Mesendoderm (in vitro differentiated cells): ENCODE results near the gene GATC.
A peak's percentile ranks its signal among the peaks of the same experiment; 100 is the strongest.

Experiments
- DNase-seq: peaks from one replicate; pipeline ENCODE4 v3.0.0; 2013
- H2AK5ac ChIP-seq: 2 replicates; pipeline ENCODE4 v1.6.1; 2013; ENCODE audit warnings: low read length, inconsistent platforms
- H2BK120ac ChIP-seq: 2 replicates; pipeline ENCODE4 v1.6.1; 2013; ENCODE audit warnings: low read depth, mild to moderate bottlenecking, low read length, moderate library complexity, mixed read lengths
- H2BK15ac ChIP-seq: replicated peaks from 2 replicates; pipeline ENCODE4 v1.6.1; 2013; ENCODE audit warnings: low read depth, mild to moderate bottlenecking, moderate library complexity
- H2BK5ac ChIP-seq: 2 replicates; pipeline ENCODE4 v1.6.1; 2013; ENCODE audit warnings: low read length, inconsistent platforms
- H3K18ac ChIP-seq: 2 replicates; pipeline ENCODE4 v1.6.1; 2013; ENCODE audit warnings: mild to moderate bottlenecking, low read length, mixed read lengths
- H3K23ac ChIP-seq: one replicate; pipeline ENCODE4 v1.6.1; 2013; ENCODE audit warnings: low read length
- H3K27ac ChIP-seq: 2 replicates; pipeline ENCODE4 v1.5.1; 2013; ENCODE audit warnings: low read depth, mild to moderate bottlenecking, inconsistent platforms, low read length, moderate library complexity
- H3K27me3 ChIP-seq: 2 replicates; pipeline ENCODE4 v1.6.1; 2013; ENCODE audit warnings: low read length, control low read depth, mild to moderate bottlenecking, inconsistent platforms; ENCODE audit not compliant: insufficient read depth, poor library complexity
- H3K36me3 ChIP-seq: 2 replicates; pipeline ENCODE4 v1.6.1; 2013; ENCODE audit warnings: low read length, inconsistent platforms; ENCODE audit not compliant: control insufficient read depth, insufficient read depth
- H3K4ac ChIP-seq: one replicate; pipeline ENCODE4 v1.6.1; 2013; ENCODE audit warnings: low read depth, mild to moderate bottlenecking, low read length, moderate library complexity
- H3K4me1 ChIP-seq: 2 replicates; pipeline ENCODE4 v1.6.1; 2013; ENCODE audit warnings: low read depth, low read length, inconsistent platforms; ENCODE audit not compliant: control insufficient read depth
- H3K4me2 ChIP-seq: 2 replicates; pipeline ENCODE4 v1.6.1; 2013; ENCODE audit warnings: low read length
- H3K4me3 ChIP-seq: 2 replicates; pipeline ENCODE4 v1.5.1; 2013; ENCODE audit warnings: mild to moderate bottlenecking, low read length
- H3K56ac ChIP-seq: one replicate; pipeline ENCODE4 v1.6.1; 2013; ENCODE audit warnings: low read length
- H3K79me1 ChIP-seq: 2 replicates; pipeline ENCODE4 v1.6.1; 2013; ENCODE audit warnings: low read length, inconsistent platforms
- H3K79me2 ChIP-seq: 2 replicates; pipeline ENCODE4 v1.6.1; 2013; ENCODE audit warnings: mild to moderate bottlenecking, low read length; ENCODE audit not compliant: control insufficient read depth, insufficient read depth
- H3K9ac ChIP-seq: 2 replicates; pipeline ENCODE4 v1.6.1; 2013; ENCODE audit warnings: low read length, inconsistent platforms
- H4K5ac ChIP-seq: one replicate; pipeline ENCODE4 v1.6.1; 2013; ENCODE audit warnings: low read length
- H4K8ac ChIP-seq: one replicate; pipeline ENCODE4 v1.6.1; 2013; ENCODE audit warnings: low read depth, mild to moderate bottlenecking, control low read depth, low read length, moderate library complexity
- WGBS: extraction: QIAGEN DNeasy Blood & Tissue Kit; methylation state at CpG from one replicate; pipeline ENCODE4 v1.1.7; 2013; ENCODE audit warnings: low lambda C conversion rate, missing lambda C conversion rate; ENCODE audit not compliant: insufficient coverage; ENCODE audit errors: extremely low coverage; 5-methylcytosine and 5-hydroxymethylcytosine counted together

GATC gene

DNA sequence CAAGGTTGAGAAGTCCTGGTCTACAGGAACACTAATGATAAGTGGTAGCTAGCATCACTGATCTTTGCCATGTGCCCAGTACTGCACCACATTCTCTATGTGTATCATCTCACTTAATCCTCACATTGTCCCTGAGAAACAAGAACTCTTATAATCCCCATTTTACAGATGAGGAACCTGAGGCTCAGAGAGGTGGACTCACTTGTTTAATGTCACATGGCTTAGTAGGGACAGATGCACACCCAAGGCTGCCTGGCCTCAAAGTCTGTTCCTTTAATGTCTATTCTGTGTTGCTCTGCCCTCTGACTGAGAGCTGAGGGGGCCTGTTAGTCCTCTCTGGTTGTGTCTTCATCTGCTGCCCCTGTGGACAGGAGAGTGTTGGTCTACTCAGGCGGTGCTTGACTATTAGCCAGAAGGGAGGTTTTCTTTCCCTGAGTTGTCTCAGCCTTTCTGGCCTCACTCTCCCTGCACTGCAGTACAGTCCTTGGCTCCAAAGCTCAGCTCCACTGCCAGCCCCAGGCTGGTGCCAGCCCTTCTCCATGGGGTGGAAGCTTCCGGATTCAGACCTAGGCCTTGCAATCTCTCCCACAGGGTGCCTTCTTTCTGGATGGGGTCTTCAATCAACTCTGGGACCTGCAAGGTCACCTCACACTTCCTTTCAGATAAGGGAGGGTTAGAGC is 44.7 kb downstream of the GATC start:
- Histone ChIP-seq H3K18ac (no peak overlapping the region), H2BK15ac (no peak overlapping the region), H3K4me3 (no peak overlapping the region), H3K56ac (no peak overlapping the region), H2BK120ac (no peak overlapping the region), H3K79me2 (no peaks in the 10 kb centered on the region), H2AK5ac (no peak overlapping the region), H3K4ac (no peak overlapping the region), H4K8ac (no peak overlapping the region), H3K79me1 (no peaks in the 10 kb centered on the region), H3K27me3 (no peaks in the 10 kb centered on the region), H4K5ac (no peak overlapping the region), H2BK5ac (no peak overlapping the region), H3K4me1 (no peaks in the 10 kb centered on the region), H3K36me3 (no peaks in the 10 kb centered on the region), H3K9ac (no peak overlapping the region), H3K23ac (no peak overlapping the region), H3K4me2 (no peak overlapping the region), H3K27ac (no peak overlapping the region)
- DNase-seq, result no peak
- WGBS, result no CpG with 5 or more reads among the region's 2 CpGs

DNA sequence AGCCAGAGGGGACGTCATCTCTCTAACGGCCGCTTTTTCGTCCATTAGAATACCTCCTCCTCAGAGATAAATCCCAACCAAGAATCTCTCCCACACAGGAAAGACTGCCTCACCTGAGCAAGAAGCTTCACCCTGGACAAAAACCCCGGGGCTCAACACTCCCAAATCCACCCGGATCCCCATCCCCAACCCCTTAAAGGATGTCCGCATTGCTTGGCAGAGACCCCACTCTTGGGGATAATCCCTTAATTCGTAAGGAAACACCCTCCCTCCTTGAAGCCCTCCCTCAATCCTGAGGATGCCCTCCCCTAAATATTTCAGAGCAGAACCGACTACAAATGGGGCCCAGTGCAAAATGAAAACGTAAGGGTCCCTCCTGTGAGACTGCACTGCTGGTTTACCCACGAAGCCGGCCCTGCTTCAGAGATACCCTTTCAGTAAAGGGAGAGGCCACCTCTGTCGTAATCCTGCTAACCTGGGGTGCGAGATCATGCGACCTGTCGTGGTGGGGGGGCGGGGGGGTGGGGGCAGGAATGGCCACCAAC is 49.0 kb downstream of the GATC start:
- peak overlapping the region; percentile 61 for H3K4me3 ChIP-seq
- H3K4me1 ChIP-seq, result peaks cover 2% of the 10 kb centered on the region
- H3K9ac ChIP-seq, result peak overlapping the region; percentile 81
- no peak overlapping the region for H2BK120ac ChIP-seq
- DNase-seq, result peak; percentile 25
- peak overlapping the region; percentile 78 for H3K4ac ChIP-seq
- no peak overlapping the region for H2BK5ac ChIP-seq
- peak overlapping the region; percentile 78 for H3K4me2 ChIP-seq
- H2BK15ac ChIP-seq, result no peak overlapping the region
- H3K23ac ChIP-seq, result peak overlapping the region; percentile 24
- H3K56ac ChIP-seq, result peak overlapping the region; percentile 86
- no peaks in the 10 kb centered on the region for H3K27me3 ChIP-seq
- no peak overlapping the region for H4K5ac ChIP-seq
- peak overlapping the region; percentile 60 for H3K27ac ChIP-seq
- H3K79me2 ChIP-seq, result peaks cover 20% of the 10 kb centered on the region
- peaks cover 6% of the 10 kb centered on the region for H3K79me1 ChIP-seq
- no peak overlapping the region for H4K8ac ChIP-seq
- no CpG with 5 or more reads among the region's 17 CpGs for WGBS
- H3K18ac ChIP-seq, result peak overlapping the region; percentile 68
- H3K36me3 ChIP-seq, result peaks cover 4% of the 10 kb centered on the region
- H2AK5ac ChIP-seq, result no peak overlapping the region

DNA sequence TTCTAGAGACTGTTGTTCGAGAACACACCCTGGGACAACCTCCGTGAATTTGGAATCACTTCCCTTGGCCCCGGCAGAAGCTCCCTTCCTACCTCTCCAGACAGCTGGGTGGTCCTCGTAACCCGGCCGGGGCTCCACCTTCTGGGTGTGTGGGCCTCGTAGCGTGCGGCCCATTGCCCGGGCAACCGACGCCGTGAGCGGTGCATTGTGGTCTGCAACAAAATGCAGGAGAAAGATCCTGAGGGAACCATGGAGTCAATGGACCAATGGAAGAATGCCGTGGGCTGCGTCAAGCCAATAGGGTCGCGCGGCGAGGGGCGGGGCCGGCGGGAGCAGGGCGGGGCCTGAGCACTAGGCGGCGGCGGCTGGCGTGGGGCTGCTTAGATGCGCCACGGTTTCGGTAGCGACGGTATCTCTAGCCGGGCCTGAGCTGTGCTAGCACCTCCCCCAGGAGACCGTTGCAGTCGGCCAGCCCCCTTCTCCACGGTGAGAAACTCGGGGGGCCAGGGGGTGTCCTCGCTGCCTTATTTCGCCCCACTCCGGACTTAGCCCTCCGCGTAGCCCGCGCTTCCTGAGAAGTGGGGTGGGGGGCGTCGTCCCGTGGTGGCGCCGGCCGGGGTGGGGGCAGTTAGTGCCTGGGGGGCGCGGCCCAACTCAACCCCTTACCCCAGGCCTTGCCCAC is 49.6 kb downstream of the GATC start, which contains the start of gene DYNLL1:
Gene DYNLL1 (plus strand): TSS at position 383 of the 682 bp plus-strand sequence. CDS start 309 bp downstream, outside the sequence.
- no peak within 1 kb of the TSS for H2BK15ac ChIP-seq
- DNase-seq, result peak; percentile 98
- H3K9ac ChIP-seq, result peak within 1 kb of the TSS; percentile 81
- H3K79me1 ChIP-seq, result peaks cover 6% of the 10 kb centered on the region
- peak within 1 kb of the TSS; percentile 24 for H3K23ac ChIP-seq
- no CpG with 5 or more reads among the region's 53 CpGs for WGBS
- peaks cover 20% of the 10 kb centered on the region for H3K79me2 ChIP-seq
- H3K56ac ChIP-seq, result peak within 1 kb of the TSS; percentile 93
- peaks cover 2% of the 10 kb centered on the region for H3K4me1 ChIP-seq
- H2AK5ac ChIP-seq, result no peak within 1 kb of the TSS
- peak within 1 kb of the TSS; percentile 5 for H2BK120ac ChIP-seq
- H3K4ac ChIP-seq, result peak within 1 kb of the TSS; percentile 97
- H3K27ac ChIP-seq, result peak within 1 kb of the TSS; percentile 69
- peak within 1 kb of the TSS; percentile 99 for H3K4me3 ChIP-seq
- H3K4me2 ChIP-seq, result peak within 1 kb of the TSS; percentile 97
- H2BK5ac ChIP-seq, result no peak within 1 kb of the TSS
- peaks cover 4% of the 10 kb centered on the region for H3K36me3 ChIP-seq
- H4K5ac ChIP-seq, result no peak within 1 kb of the TSS
- H3K27me3 ChIP-seq, result no peaks in the 10 kb centered on the region
- peak within 1 kb of the TSS; percentile 98 for H3K18ac ChIP-seq
- no peak within 1 kb of the TSS for H4K8ac ChIP-seq

DNA sequence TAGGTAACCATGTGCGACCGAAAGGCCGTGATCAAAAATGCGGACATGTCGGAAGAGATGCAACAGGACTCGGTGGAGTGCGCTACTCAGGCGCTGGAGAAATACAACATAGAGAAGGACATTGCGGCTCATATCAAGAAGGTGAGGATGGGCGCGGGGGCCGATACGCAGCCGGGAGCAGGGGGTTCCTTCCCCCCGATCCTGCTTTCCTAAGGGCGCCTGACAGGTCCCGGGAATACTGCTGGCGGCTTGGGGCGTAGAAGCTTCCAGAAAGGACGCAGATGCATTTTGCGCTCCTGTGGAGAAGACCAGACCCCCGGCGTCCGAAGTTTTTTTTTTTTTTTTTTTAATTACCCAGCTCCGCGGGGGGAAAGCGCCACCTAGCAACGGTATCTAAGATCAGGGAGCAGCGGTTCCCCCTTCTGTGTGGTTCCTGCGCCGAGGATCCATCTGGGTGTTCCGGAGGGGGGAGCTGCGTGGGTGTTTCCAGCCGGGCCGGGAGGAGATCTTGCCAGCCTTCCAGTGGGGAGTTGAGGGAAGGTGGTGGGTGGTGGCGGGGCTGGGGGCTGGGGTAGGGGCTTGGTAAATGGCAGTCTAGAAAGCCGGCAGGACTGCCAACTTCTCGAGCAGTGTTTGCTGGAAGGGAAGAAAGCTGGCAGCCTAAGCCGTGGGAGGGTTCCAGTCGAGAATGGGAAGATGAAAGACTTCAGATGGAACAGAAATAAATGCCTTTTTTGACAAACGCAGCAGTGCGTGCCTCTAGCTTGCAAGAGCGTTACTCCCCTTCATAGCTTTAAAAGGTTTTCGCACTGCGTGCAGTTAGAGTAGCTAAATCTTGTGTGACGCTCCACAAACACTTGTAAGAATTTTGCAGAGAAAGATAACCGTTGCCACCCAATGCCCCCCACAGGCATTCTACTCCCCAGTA is 50.4 kb downstream of the GATC start:
- peak; percentile 62 for DNase-seq
- H3K56ac ChIP-seq, result peak overlapping the region; percentile 93
- no peak overlapping the region for H4K8ac ChIP-seq
- peak overlapping the region; percentile 99 for H3K4me3 ChIP-seq
- H3K4me2 ChIP-seq, result peak overlapping the region; percentile 97
- H2BK15ac ChIP-seq, result no peak overlapping the region
- H3K36me3 ChIP-seq, result peaks cover 4% of the 10 kb centered on the region
- peak overlapping the region; percentile 98 for H3K18ac ChIP-seq
- H3K79me2 ChIP-seq, result peaks cover 20% of the 10 kb centered on the region
- no CpG with 5 or more reads among the region's 47 CpGs for WGBS
- peaks cover 2% of the 10 kb centered on the region for H3K4me1 ChIP-seq
- peak overlapping the region; percentile 69 for H3K27ac ChIP-seq
- no peak overlapping the region for H3K23ac ChIP-seq
- peak overlapping the region; percentile 74 for H3K9ac ChIP-seq
- no peak overlapping the region for H4K5ac ChIP-seq
- peak overlapping the region; percentile 5 for H2BK120ac ChIP-seq
- no peak overlapping the region for H2BK5ac ChIP-seq
- H2AK5ac ChIP-seq, result no peak overlapping the region
- H3K27me3 ChIP-seq, result no peaks in the 10 kb centered on the region
- peaks cover 6% of the 10 kb centered on the region for H3K79me1 ChIP-seq
- peak overlapping the region; percentile 97 for H3K4ac ChIP-seq

DNA sequence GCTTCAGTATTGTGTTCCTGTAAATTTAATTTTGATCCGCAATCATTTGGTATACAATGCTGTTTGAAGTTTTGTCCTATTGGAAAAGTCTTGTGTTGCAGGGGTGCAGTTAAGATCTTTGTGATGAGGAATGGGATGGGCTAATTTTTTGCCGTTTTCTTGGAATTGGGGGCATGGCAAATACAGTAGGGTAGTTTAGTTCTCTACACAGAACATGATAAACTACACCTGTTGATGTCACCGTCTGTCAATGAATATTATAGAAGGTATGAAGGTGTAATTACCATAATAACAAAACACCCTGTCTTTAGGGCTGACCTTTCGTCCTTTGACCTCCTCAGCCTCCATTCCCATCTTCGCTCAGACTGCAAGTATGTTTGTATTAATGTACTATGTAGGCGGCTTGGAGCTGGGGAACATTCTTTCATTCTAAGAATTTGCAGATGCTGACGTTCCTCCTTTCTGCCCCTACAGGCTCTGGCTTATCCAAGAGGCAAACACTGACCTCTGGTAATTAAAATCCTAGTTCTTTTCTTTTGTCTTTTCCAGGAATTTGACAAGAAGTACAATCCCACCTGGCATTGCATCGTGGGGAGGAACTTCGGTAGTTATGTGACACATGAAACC is 51.4 kb downstream of the GATC start:
- peak overlapping the region; percentile 74 for H3K9ac ChIP-seq
- no peaks in the 10 kb centered on the region for H3K27me3 ChIP-seq
- H3K36me3 ChIP-seq, result peaks cover 4% of the 10 kb centered on the region
- no peak overlapping the region for H2BK15ac ChIP-seq
- no peak overlapping the region for H2BK5ac ChIP-seq
- no peak overlapping the region for H4K8ac ChIP-seq
- H3K27ac ChIP-seq, result no peak overlapping the region
- no peak overlapping the region for H3K4ac ChIP-seq
- H3K23ac ChIP-seq, result no peak overlapping the region
- H3K79me1 ChIP-seq, result peaks cover 6% of the 10 kb centered on the region
- peaks cover 20% of the 10 kb centered on the region for H3K79me2 ChIP-seq
- peak overlapping the region; percentile 93 for H3K56ac ChIP-seq
- H3K4me2 ChIP-seq, result peak overlapping the region; percentile 97
- H3K4me3 ChIP-seq, result peak overlapping the region; percentile 99
- H2AK5ac ChIP-seq, result no peak overlapping the region
- H3K4me1 ChIP-seq, result peaks cover 2% of the 10 kb centered on the region
- H4K5ac ChIP-seq, result no peak overlapping the region
- H2BK120ac ChIP-seq, result no peak overlapping the region
- no peak overlapping the region for H3K18ac ChIP-seq
- no peak for DNase-seq
- WGBS, result no CpG with 5 or more reads among the region's 9 CpGs
